Measurements from ENCODE around the gene KDELR1.
A peak's percentile ranks its signal among the peaks of the same experiment; 100 is the strongest.

The KDELR1 gene

DNA sequence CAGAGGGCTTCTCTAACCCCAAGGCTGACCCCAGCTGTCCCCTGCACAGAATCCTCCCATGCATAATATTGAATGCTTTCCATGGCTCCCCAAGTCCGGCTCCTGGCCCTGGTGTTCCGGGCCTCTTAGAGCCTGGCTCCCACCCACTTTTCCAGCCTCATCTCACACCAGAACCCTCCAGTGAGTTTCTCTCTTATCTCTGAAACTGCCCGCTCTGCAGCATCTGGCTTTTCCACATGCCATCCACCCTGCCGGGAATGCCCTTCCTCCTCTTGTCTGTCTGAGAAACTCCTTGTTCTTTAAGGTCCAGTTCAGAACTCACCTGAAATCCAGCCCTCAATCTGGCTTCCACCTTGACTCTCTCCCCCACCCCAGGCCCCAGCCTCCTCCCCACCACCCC, 20.4 kb downstream of the KDELR1 start:
- H3K4me3 Mint-ChIP-seq = no peak overlapping the region
- H3K4me1 Mint-ChIP-seq = no peaks in the 10 kb centered on the region
- no peaks in the 10 kb centered on the region for H3K9me3 Mint-ChIP-seq
- H3K36me3 Mint-ChIP-seq (ENCODE audit: low read depth) = no peaks in the 10 kb centered on the region
- DNase-seq = no peak
- no peaks in the 10 kb centered on the region for H3K27me3 Mint-ChIP-seq
- H3K27ac Mint-ChIP-seq = no peak overlapping the region
- no peak for ATAC-seq

DNA sequence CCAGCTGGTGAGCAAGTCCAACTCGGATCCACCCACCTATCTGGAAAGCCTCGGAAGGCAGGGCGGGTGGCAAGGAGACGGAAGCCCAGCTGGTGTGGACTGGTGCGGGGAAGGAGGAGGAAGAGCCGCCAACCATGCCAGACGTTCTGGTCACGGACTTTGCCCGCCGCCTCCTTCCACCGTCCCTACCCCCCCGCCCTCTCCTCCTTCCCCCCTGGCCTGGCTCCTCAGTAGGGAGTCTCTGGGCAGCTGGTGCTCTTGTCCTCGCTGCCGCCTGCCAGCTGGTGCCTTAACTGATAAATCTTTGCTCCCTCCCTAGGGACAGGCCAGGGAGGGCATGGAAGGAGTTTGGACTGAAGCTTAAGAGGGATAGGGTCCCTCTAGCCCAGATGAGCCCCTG, 22.4 kb downstream of the KDELR1 start:
- no peaks in the 10 kb centered on the region for H3K9me3 Mint-ChIP-seq
- ATAC-seq (no peak), DNase-seq (no peak)
- no peak overlapping the region for H3K27ac Mint-ChIP-seq
- H3K27me3 Mint-ChIP-seq = peaks cover 2% of the 10 kb centered on the region
- H3K36me3 Mint-ChIP-seq (ENCODE audit: low read depth) = peaks cover 2% of the 10 kb centered on the region
- peaks cover 10% of the 10 kb centered on the region for H3K4me1 Mint-ChIP-seq
- H3K4me3 Mint-ChIP-seq = no peak overlapping the region

DNA sequence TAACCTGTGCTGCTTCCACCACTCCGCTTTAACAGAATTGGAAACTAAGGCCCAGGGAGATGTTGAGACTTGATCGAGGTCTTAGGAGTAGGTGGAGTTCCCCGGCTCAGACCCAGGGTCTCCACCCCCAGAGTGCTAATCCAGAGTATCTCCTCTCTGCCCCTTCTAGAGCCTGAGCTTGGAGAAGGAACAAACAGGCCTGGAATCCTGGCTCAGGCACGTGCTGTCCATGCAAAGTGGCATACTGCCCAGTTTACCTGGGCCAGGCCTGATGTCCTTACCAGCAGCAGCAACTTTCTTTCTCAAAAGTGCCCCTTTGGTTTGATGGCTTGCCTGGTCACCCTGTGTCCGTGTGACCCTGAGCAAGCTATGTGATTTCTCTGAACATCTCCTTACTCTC, 23.5 kb downstream of the KDELR1 start:
- ATAC-seq = no peak
- no peak overlapping the region for H3K27ac Mint-ChIP-seq

DNA sequence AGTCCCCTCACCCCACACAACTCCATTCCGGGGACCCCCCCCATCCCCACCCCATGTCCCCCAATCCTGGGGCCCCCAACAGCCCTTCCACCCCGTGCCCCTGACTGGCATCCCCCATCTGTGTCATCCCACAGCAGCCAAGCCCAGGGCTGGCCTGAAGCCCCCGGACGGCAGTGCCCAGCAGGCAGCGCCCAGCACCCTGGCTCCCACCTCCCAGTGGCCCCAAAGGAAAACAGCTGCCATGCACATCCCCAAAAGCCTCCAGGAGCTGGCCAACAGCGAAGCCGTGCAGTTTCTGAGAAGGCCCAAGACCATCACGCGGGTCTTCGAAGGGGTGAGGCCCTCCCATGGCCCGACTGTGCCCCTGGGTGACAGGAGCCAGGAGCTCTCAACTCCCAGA, 25.7 kb downstream of the KDELR1 start:
- H3K4me3 Mint-ChIP-seq = no peak overlapping the region
- H3K9me3 Mint-ChIP-seq = no peaks in the 10 kb centered on the region
- H3K27ac Mint-ChIP-seq = no peak overlapping the region
- H3K27me3 Mint-ChIP-seq = peaks cover 4% of the 10 kb centered on the region
- peaks cover 20% of the 10 kb centered on the region for H3K4me1 Mint-ChIP-seq
- H3K36me3 Mint-ChIP-seq (ENCODE audit: low read depth) = peaks cover 4% of the 10 kb centered on the region
- no peak for ATAC-seq
- DNase-seq = no peak

More for the DNA sequence above, 23.5 kb downstream of the KDELR1 start:
- Mint-ChIP-seq H3K9me3 (no peaks in the 10 kb centered on the region), H3K4me3 (no peak overlapping the region), H3K4me1 (peaks cover 16% of the 10 kb centered on the region), H3K27me3 (peaks cover 4% of the 10 kb centered on the region), H3K36me3 (ENCODE audit: low read depth) (peaks cover 4% of the 10 kb centered on the region)
- no peak for DNase-seq

DNA sequence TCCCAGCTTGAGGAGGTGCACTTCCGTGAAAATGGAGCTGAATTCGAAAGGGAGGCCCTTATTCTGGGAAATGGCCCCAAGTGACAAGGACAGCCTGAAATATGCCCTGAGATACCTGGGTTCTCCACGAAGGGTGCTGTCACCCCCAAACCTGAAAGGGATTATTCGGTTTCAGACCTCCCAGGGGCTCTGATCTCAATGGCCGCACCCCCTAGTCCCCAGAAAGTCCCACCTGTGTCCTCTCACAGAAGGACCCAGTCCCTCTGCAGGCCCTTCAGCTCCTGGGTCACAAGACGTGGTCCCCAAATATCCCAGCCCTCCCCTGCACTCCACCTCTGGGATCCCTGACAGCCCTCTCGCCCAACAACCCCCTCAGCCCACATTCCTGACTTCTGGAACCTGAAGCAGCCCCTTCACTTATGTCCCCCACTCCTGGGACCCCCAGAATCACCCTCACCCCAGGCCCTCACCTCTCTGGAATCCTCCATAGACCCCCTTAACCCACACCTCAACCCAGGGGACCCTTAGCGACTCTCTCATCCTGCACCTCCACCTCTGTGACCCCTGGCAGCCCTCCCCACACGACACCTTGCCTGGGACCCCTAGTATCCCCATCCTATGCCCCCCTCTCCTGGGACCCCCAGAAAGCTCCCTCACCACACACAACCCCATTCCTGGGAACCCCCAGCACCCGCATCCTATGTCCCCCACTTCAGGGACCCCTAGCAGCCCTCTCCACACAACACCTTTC, 26.6 kb downstream of the KDELR1 start:
- ATAC-seq = no peak
- H3K9me3 Mint-ChIP-seq = no peaks in the 10 kb centered on the region
- peaks cover 20% of the 10 kb centered on the region for H3K4me1 Mint-ChIP-seq

DNA sequence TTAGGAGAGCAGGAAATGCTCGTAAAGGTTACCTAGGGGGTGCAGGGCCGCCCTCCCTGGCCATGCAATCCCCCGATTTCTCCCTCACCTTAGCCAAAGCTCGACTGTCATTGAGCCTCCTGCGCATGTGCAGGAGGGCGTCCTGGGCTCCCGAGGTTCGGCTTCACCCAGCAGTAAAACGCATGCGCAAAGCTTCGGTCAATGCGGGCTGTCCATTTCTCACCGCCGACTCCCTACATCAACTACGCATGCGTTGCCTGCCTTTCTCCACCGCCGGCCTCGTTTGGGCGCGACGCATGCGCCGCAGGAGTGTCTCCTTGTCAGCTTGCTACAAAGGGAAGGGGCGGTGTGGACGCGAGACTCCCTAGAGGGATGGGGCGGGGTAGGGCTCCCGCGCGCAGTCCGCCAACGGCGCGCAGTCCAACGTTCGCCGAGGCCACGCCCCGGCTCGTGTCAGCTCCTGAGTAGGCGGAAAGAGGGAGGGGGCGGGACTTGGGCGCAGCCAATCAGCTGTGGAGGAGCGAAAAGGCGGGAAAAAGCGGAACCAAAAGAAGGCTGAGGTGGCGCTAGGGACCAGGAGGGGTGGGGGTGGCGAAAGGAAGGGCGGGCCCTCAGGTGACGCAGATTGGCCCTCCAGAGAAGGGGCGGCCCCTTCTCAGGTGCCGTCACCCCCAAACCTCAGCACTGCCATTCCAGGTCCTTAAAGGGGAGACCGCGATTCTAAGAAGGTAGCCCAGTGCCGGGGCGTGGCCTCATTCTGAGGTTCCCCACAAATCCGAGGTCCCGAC, 27.3 kb downstream of the KDELR1 start, which contains the start of the genes SYNGR4 and TMEM143:
Gene SYNGR4, plus strand, starts transcription at position 558 of the 788 bp plus-strand sequence. CDS start 1,476 bp downstream, outside the sequence.
Gene TMEM143, minus strand, starts transcription at position 131 of the 788 bp plus-strand sequence. Its CDS starts 20 bp downstream, at position 111.
- no peaks in the 10 kb centered on the region for H3K9me3 Mint-ChIP-seq
- peaks cover 6% of the 10 kb centered on the region for H3K36me3 Mint-ChIP-seq (ENCODE audit: low read depth)
- peaks cover 4% of the 10 kb centered on the region for H3K27me3 Mint-ChIP-seq

More for the DNA sequence above, 26.6 kb downstream of the KDELR1 start:
- no peak for DNase-seq
- H3K36me3 Mint-ChIP-seq (ENCODE audit: low read depth) = peaks cover 4% of the 10 kb centered on the region
- peaks cover 4% of the 10 kb centered on the region for H3K27me3 Mint-ChIP-seq
- H3K4me3 Mint-ChIP-seq = peak overlapping the region; percentile 86
- peak overlapping the region; percentile 99 for H3K27ac Mint-ChIP-seq

DNA sequence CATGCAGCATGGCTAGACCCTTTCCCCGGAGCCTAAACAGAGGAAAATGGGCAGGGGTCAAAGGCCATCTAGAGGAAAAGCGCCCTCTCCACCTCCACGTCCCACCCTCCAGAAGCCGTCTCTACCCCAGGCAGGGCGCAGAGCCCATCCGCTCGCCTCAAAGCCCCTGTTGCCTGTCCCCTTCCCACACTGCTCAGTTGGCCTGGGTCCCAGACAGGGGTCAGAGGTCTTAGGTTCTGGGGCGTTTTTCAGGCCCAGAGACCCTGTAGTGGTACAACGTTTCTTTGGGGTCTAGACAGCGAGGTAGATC, 27.9 kb downstream of the KDELR1 start:
- peak overlapping the region; percentile 86 for H3K4me3 Mint-ChIP-seq
- ATAC-seq = peak; percentile 2
- H3K36me3 Mint-ChIP-seq (ENCODE audit: low read depth) = peaks cover 6% of the 10 kb centered on the region
- H3K4me1 Mint-ChIP-seq = peaks cover 20% of the 10 kb centered on the region
- H3K9me3 Mint-ChIP-seq = no peaks in the 10 kb centered on the region
- DNase-seq = no peak
- H3K27me3 Mint-ChIP-seq = peaks cover 4% of the 10 kb centered on the region
- H3K27ac Mint-ChIP-seq = peak overlapping the region; percentile 99

More for the DNA sequence above, 27.3 kb downstream of the KDELR1 start, which contains the start of the genes SYNGR4 and TMEM143:
- H3K4me1 Mint-ChIP-seq = peaks cover 20% of the 10 kb centered on the region
- H3K4me3 Mint-ChIP-seq = peak within 1 kb of the TSS; percentile 86
- H3K27ac Mint-ChIP-seq = peak within 1 kb of the TSS; percentile 99
- peak; percentile 90 for ATAC-seq
- peak; percentile 97 for DNase-seq

DNA sequence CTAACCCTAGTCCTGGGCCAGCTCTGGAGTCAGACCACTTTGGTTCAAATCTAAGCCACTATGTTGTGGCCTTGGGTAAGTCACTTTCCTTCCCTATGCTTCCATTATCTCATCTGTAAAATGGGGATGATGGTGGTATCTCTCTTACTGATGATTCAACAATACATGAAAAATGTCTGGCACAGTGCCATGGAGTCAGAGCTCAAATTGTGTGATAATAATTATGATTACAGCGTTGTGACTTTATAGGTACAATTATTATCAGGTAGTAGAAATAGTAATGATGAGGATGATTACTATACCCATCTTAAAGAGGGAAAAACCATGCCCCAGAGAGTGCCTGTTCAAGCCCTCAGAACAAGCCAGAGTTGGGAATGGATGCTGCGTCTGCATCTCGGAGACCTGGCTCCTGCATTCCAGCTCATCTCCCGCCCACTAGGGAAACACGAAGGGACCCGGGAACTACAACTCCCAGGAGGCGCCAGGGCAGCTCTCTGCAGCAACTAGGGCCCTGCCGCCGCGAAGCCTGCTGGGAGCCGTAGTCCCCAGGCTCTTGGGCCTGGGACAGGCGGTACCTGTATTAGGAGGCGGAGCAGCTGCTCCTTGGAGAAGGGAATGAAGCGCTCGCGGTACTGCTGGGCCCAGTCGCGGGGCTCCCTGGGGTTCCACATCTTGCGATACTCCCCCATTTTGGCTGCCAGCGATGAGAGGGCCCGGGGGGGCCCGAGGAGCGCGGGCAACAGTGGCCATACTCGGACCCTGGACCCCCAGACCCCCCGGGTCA, 28.4 kb downstream of the KDELR1 start:
- Mint-ChIP-seq H3K4me3 (peak overlapping the region; percentile 86), H3K27ac (peak overlapping the region; percentile 99), H3K27me3 (peaks cover 4% of the 10 kb centered on the region), H3K36me3 (ENCODE audit: low read depth) (peaks cover 6% of the 10 kb centered on the region), H3K4me1 (peaks cover 20% of the 10 kb centered on the region), H3K9me3 (no peaks in the 10 kb centered on the region)
- DNase-seq (peak; percentile 90), ATAC-seq (peak; percentile 85)

DNA sequence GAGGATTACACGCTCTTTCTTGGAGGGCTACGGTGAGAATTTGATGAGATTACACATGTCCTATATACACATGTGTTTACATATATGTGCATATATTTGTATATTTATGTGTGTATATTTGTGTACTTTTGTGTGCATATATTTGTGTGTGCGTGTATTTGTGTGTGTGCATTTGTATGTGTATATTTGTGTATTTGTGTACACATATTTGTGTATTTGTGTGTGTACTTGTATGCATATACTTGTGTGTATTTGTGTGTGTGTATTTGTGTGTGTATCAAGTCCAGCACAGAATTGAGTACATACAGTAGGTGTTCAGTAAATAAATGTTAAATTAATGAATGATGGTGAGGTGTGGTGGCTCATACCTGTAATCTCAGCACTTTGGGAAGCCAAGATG, 29.4 kb downstream of the KDELR1 start:
- Mint-ChIP-seq H3K4me3 (no peak overlapping the region), H3K4me1 (peaks cover 20% of the 10 kb centered on the region), H3K36me3 (ENCODE audit: low read depth) (peaks cover 6% of the 10 kb centered on the region), H3K9me3 (no peaks in the 10 kb centered on the region), H3K27ac (no peak overlapping the region), H3K27me3 (peaks cover 4% of the 10 kb centered on the region)
- DNase-seq (no peak), ATAC-seq (no peak)

DNA sequence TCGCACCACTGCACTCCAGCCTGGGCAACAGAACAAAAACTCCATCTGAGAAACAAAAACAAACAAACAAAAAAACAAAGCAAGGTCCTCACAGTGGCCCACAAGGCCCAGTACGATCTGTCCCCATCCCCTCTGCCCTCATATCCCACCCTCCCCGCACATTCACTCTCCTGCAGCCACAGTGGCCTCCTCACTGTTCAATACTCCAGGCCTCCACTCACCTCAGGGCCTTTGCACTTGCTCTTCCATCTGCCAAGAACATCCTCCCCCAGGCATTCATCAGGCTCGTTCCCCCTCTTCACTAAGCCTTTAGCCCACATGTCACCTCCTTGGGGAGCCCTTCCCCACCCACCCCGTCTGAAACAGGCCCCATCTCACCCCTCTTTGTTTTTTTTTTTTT, 32.2 kb downstream of the KDELR1 start:
- peaks cover 6% of the 10 kb centered on the region for H3K36me3 Mint-ChIP-seq (ENCODE audit: low read depth)
- H3K27ac Mint-ChIP-seq = no peak overlapping the region
- no peak overlapping the region for H3K4me3 Mint-ChIP-seq

DNA sequence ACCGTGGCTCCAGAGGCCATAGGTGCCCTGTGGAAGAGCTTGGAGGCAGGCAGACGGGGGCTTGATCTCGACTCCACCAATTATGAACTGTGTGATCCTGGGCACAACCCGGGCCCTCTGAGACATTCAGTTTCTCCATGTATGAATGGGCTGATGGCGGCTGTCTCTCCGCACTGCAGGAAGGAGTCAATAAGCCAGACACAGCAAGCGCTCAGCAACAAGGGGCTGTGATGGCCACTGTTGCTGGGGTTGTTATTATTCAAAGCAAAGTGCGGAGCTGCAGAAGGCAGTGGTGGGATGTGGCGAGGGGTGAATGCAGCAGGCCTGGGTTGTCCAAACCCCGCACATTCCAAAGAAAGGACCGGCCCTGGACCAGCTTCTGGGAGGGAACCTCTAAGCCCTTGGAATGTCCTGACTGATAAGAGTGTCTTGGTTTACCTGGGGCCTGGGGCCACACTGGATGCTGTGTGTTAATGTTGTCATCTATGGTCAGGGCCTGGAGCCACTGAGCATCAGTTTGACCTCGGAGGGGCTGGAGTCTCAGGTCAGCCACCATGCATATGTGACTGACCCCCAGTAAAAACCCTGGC, 35.9 kb downstream of the KDELR1 start:
- no peak overlapping the region for H3K27ac Mint-ChIP-seq
- no peaks in the 10 kb centered on the region for H3K27me3 Mint-ChIP-seq
- no peaks in the 10 kb centered on the region for H3K9me3 Mint-ChIP-seq
- H3K4me3 Mint-ChIP-seq = no peak overlapping the region
- ATAC-seq (no peak), DNase-seq (no peak)
- H3K36me3 Mint-ChIP-seq (ENCODE audit: low read depth) = peaks cover 2% of the 10 kb centered on the region
- no peaks in the 10 kb centered on the region for H3K4me1 Mint-ChIP-seq

More for the DNA sequence above, 32.2 kb downstream of the KDELR1 start:
- Mint-ChIP-seq H3K4me1 (peaks cover 12% of the 10 kb centered on the region), H3K9me3 (no peaks in the 10 kb centered on the region), H3K27me3 (peaks cover 4% of the 10 kb centered on the region)
- ATAC-seq (no peak), DNase-seq (no peak)

DNA sequence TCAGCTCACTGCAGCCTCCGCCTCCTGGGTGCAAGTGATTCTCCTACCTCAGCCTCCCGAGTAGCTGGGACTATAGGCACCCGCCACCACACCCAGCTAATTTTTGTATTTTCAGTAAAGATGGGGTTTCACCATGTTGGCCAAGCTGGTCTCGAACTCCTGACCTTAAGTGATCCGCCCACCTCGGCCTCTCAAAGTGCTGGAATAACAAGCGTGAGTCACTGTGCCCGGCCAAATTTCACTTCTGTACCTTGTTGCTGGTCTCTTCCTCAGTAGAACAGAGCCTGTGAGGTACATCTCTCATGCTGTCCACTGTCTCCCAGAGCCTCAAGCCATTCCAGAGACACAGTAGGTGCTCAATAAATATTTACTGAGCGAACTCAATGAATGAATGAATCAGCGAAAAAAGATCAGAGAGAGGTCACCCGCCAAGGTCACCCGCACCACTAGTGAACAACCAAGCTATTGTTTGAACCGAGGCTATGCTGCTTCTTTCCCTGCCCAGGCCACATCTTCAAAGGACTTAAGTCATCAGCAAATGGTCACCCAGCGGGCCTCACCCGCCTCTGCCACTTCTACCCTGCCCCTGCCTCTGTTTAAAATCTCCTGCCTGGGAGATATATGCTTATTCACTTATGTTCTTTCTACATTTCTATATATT, 36.9 kb downstream of the KDELR1 start:
- ATAC-seq (no peak), DNase-seq (no peak)
- H3K4me1 Mint-ChIP-seq = no peaks in the 10 kb centered on the region
- no peaks in the 10 kb centered on the region for H3K36me3 Mint-ChIP-seq (ENCODE audit: low read depth)
- no peaks in the 10 kb centered on the region for H3K9me3 Mint-ChIP-seq
- no peaks in the 10 kb centered on the region for H3K27me3 Mint-ChIP-seq
- H3K27ac Mint-ChIP-seq = no peak overlapping the region
- no peak overlapping the region for H3K4me3 Mint-ChIP-seq

DNA sequence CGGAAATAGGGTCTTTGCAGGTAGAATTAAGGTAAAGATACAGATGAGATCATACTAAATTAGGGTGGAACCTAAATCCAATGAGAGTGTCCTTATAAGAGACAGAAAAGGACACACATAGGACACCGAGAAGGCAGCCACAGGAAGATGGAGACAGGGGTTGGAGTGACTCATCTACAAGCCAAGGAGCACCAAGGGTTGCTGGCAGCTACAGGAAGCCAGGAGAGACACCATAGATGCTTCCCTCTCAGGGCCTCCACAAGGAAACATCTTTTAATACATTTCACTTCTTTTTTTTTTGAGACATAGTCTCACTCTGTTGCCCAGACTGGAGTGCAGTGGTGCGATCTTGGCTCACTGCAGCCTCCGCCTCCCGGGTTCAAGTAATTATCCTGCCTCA, 37.7 kb downstream of the KDELR1 start:
- no peaks in the 10 kb centered on the region for H3K4me1 Mint-ChIP-seq
- no peak overlapping the region for H3K4me3 Mint-ChIP-seq
- ATAC-seq = no peak
- H3K36me3 Mint-ChIP-seq (ENCODE audit: low read depth) = no peaks in the 10 kb centered on the region
- no peak for DNase-seq
- no peak overlapping the region for H3K27ac Mint-ChIP-seq
- H3K9me3 Mint-ChIP-seq = no peaks in the 10 kb centered on the region
- no peaks in the 10 kb centered on the region for H3K27me3 Mint-ChIP-seq

DNA sequence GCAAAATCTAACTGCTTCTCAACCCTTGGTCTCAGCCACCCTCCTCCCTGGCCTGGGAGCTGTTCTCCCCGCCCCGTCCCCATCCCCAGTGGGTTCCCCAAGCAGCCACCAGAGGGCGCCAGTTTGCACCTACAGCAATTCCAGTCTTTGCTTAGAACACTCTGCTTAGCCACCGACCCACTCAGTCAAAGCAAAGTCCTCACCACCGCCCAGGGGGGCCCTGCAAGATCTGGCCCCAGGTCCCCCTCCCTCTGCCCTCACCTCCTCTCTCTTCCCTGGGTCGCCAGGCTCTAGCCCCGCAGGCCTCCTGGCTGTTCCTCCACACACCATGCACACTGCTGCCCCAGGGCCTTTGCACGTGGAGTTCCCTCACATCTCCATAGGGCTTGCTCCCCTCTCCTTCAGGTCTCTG, 40.0 kb downstream of the KDELR1 start:
- DNase-seq = peak; percentile 88
- Mint-ChIP-seq H3K36me3 (ENCODE audit: low read depth) (no peaks in the 10 kb centered on the region), H3K9me3 (no peaks in the 10 kb centered on the region), H3K4me1 (no peaks in the 10 kb centered on the region), H3K27me3 (no peaks in the 10 kb centered on the region), H3K27ac (no peak overlapping the region), H3K4me3 (no peak overlapping the region)
- peak; percentile 90 for ATAC-seq

Data from activated naive CD8-positive, alpha-beta T cell treated with anti-CD3 and anti-CD28 coated beads, Interleukin-2, amount 50 U/mL, for 24 hours (primary cell).